OCI-LY3 (cell line): ENCODE results near the gene SPECC1L.

Source experiments
- EZH2phosphoT487 ChIP-seq: fragments of 200-600 bp; shearing (Covaris generic); IDR thresholded peaks from 2 replicates; pipeline ENCODE4 v1.6.1; 2018; ENCODE audit warnings: antibody characterized with exemption, mixed run types, low read depth
- TF ChIP-seq, protein P1 (sequence below): fragments of 200-600, 300-600 bp; sonication (generic); IDR thresholded peaks from 2 replicates; pipeline ENCODE4 v1.5.1; 2014; ENCODE audit warnings: antibody characterized with exemption, low read length, low read depth

DNA sequence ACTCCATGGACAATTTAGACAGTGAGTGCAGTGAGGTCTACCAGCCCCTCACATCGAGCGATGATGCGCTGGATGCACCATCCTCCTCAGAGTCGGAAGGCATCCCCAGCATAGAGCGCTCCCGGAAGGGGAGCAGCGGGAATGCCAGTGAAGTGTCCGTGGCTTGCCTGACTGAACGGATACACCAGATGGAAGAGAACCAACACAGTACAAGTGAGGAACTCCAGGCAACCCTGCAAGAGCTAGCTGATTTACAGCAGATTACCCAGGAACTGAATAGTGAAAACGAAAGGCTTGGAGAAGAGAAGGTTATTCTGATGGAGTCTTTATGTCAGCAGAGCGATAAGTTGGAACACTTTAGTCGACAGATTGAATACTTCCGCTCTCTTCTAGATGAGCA lies 51.4 kb downstream of the SPECC1L start:
- TF ChIP-seq, protein P1, sequence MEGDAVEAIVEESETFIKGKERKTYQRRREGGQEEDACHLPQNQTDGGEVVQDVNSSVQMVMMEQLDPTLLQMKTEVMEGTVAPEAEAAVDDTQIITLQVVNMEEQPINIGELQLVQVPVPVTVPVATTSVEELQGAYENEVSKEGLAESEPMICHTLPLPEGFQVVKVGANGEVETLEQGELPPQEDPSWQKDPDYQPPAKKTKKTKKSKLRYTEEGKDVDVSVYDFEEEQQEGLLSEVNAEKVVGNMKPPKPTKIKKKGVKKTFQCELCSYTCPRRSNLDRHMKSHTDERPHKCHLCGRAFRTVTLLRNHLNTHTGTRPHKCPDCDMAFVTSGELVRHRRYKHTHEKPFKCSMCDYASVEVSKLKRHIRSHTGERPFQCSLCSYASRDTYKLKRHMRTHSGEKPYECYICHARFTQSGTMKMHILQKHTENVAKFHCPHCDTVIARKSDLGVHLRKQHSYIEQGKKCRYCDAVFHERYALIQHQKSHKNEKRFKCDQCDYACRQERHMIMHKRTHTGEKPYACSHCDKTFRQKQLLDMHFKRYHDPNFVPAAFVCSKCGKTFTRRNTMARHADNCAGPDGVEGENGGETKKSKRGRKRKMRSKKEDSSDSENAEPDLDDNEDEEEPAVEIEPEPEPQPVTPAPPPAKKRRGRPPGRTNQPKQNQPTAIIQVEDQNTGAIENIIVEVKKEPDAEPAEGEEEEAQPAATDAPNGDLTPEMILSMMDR, result no peak
- TF ChIP-seq EZH2phosphoT487, result no peak
